Gastroesophageal sphincter (tissue), 3 donors: Measurements from ENCODE around the gene TMEM185B.

Source experiments
- CTCF ChIP-seq, 4 experiments: fragments of 200-600 bp in 2 of 4; fragments of 450-650 bp in 2 of 4; sonication (generic) in 1 of 4; IDR thresholded peaks; one replicate each; pipeline ENCODE4 v1.5.1; 2017 to 2019; ENCODE audit warnings: antibody characterized with exemption in 4 of 4, mild to moderate bottlenecking in 2 of 4, moderate library complexity in 2 of 4
- EP300 ChIP-seq: sonication (generic); formaldehyde crosslinking; IDR thresholded peaks from one replicate; pipeline ENCODE4 v1.6.1; 2017; ENCODE audit warnings: antibody characterized with exemption, mild to moderate bottlenecking
- POLR2A ChIP-seq, 2 donors: fragments of 450-650 bp; IDR thresholded peaks; one replicate each; pipeline ENCODE4 v1.6.1; 2017; ENCODE audit warnings: antibody characterized with exemption in 2 of 2, mild to moderate bottlenecking in 2 of 2, moderate library complexity in 1 of 2
- POLR2AphosphoS5 ChIP-seq: sonication (generic); formaldehyde crosslinking; IDR thresholded peaks from one replicate; pipeline ENCODE4 v1.6.1; 2017; ENCODE audit warnings: antibody characterized with exemption

GRCh38 chr2:120237491-120237902 is 14.3 kb upstream of the TMEM185B start:
- TF ChIP-seq POLR2A (IDR thresholded peaks at IDR 0.05) (no peak), CTCF (IDR thresholded peaks at IDR 0.05) (no peak), EP300 (no peak), POLR2AphosphoS5 (no peak)
